Brain microvascular endothelial cell (primary cell): ENCODE data around the gene NEK10.
"Not testable (repeated sequence)": the region's sequence is repeated elsewhere in the genome, so short reads cannot be mapped to it uniquely, and the experiment has no call there.

Experiments used
- DNase-seq: peaks from one replicate; pipeline ENCODE4 v3.0.0-alpha.2; 2020
- H3K27ac ChIP-seq: fragments of 250-450 bp; sonication (Bioruptor Pico); 2 replicates; pipeline ENCODE4 v1.5.1; 2020; ENCODE audit warnings: mild to moderate bottlenecking, moderate library complexity
- H3K27me3 ChIP-seq: fragments of 250-450 bp; sonication (Bioruptor Pico); replicated peaks from 2 replicates; pipeline ENCODE4 v1.5.1; 2020; ENCODE audit warnings: mild to moderate bottlenecking
- H3K36me3 ChIP-seq: fragments of 250-450 bp; sonication (Bioruptor Pico); replicated peaks from 2 replicates; pipeline ENCODE4 v1.5.1; 2020; ENCODE audit warnings: mild to moderate bottlenecking
- H3K4me3 ChIP-seq: 2 replicates; pipeline ENCODE4 v1.5.1; 2011; ENCODE audit warnings: low read depth, mild to moderate bottlenecking, control low read depth, low read length, moderate library complexity
- CTCF ChIP-seq: IDR thresholded peaks from 2 replicates; pipeline ENCODE4 v1.5.1; 2011; ENCODE audit warnings: low read depth, mild to moderate bottlenecking, moderate library complexity, low read length, control low read depth, inconsistent platforms; ENCODE audit errors: missing control alignments
- in situ Hi-C: cut with HindIII; loops from 2 replicates; pipeline ENCODE4 v1.10.0; 2017; ENCODE audit warnings: low sequenced_read_pairs, low pct_ligation_motif_present

NEK10 gene

GRCh38 chr3:27302891-27303290 is 66.3 kb downstream of the NEK10 start:
- no peak for DNase-seq
- peaks cover 2% of the 10 kb centered on the region for H3K36me3 ChIP-seq
- in situ Hi-C loops: no loop called here
- no peak overlapping the region for H3K27ac ChIP-seq
- H3K27me3 ChIP-seq: no peaks in the 10 kb centered on the region
- no peak for TF ChIP-seq CTCF
- H3K4me3 ChIP-seq: no peak overlapping the region

GRCh38 chr3:27298981-27299380 is 70.2 kb downstream of the NEK10 start:
- H3K27ac ChIP-seq, H3K27me3 ChIP-seq, DNase-seq, H3K36me3 ChIP-seq, in situ Hi-C loops, H3K4me3 ChIP-seq: not testable (repeated sequence)

- in situ Hi-C loops: no loop called here
- no peak overlapping the region for H3K4me3 ChIP-seq
- no peak overlapping the region for H3K27ac ChIP-seq
- no peak for TF ChIP-seq CTCF
- H3K27me3 ChIP-seq: no peaks in the 10 kb centered on the region
- no peaks in the 10 kb centered on the region for H3K36me3 ChIP-seq
- no peak for DNase-seq
Measured at GRCh38 chr3:27293939-27294338, 75.2 kb downstream of the NEK10 start.

- no peak for DNase-seq
- H3K27me3 ChIP-seq: no peaks in the 10 kb centered on the region
- H3K36me3 ChIP-seq: no peaks in the 10 kb centered on the region
- in situ Hi-C loops: no loop called here
- no peak for TF ChIP-seq CTCF
- H3K4me3 ChIP-seq: no peak overlapping the region
- H3K27ac ChIP-seq: no peak overlapping the region
Measured at GRCh38 chr3:27290760-27291159, 78.4 kb downstream of the NEK10 start.

GRCh38 chr3:27289769-27290413 is 79.3 kb downstream of the NEK10 start:
- Histone ChIP-seq H3K27ac (no peak overlapping the region), H3K36me3 (no peaks in the 10 kb centered on the region), H3K4me3 (no peak overlapping the region), H3K27me3 (no peaks in the 10 kb centered on the region)
- in situ Hi-C loops: no loop called here
- no peak for TF ChIP-seq CTCF
- DNase-seq: no peak

- Histone ChIP-seq H3K27ac (no peak overlapping the region), H3K4me3 (no peak overlapping the region), H3K36me3 (no peaks in the 10 kb centered on the region), H3K27me3 (no peaks in the 10 kb centered on the region)
- in situ Hi-C loops: no loop called here
- no peak for TF ChIP-seq CTCF
- no peak for DNase-seq
Measured at GRCh38 chr3:27287052-27287451, 82.1 kb downstream of the NEK10 start.

GRCh38 chr3:27286467-27286866 is 82.7 kb downstream of the NEK10 start:
- in situ Hi-C loops, H3K4me3 ChIP-seq, H3K27me3 ChIP-seq, H3K36me3 ChIP-seq, DNase-seq, H3K27ac ChIP-seq: not testable (repeated sequence)
